ENCODE results near the gene FAM227B.

DNA sequence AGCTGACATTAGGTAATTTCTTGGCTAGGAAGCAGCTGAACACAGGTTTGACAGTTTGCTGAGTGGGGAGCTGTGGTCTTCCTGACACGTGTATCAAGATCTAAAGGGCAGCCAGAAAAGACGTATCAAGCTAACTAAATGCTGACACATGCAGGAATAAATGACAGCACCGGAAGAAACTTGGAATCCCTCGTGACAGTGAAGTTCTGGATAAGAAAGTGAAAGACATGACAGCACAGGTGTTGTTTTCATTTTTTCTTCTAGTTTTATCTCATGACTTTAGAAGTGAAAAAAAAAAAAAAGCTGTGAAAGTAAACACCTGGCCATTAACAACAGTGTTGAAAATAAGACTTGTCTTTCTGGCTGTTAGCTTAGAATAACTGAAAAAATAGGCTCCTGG, 148.9 kb downstream of the FAM227B start:
- TF ChIP-seq SUZ12 (IDR thresholded peaks at IDR 0.05) (no peak), PKNOX1 (IDR thresholded peaks at IDR 0.05) (no peak), FOXM1 (IDR thresholded peaks at IDR 0.05; ENCODE audit: borderline replicate concordance) (no peak), SP1 (IDR thresholded peaks at IDR 0.05) (no peak), BHLHE40 (IDR thresholded peaks at IDR 0.05; ENCODE audit: borderline replicate concordance) (no peak), ZNF384 (IDR thresholded peaks at IDR 0.05) (no peak)
